GM23338 (cell line): ENCODE data around the gene HSPA1B. TPM values are rescaled to one million over a fixed set of nuclear protein-coding genes. Genes with fewer than 3 reads are reported as not detected.

Source experiments
- ATAC-seq: fragments of 200-7000 bp; cut with Tn5 transposase; 3 replicates; pipeline ENCODE4 v1.9.1; 2020
- DNase-seq: peaks from one replicate; pipeline ENCODE4 v3.0.0-alpha.2; 2015; ENCODE audit warnings: low spot score
- H2AFZ ChIP-seq: fragments of 200-600 bp; sonication (generic); 2 replicates; pipeline ENCODE4 v1.8.0; 2016; ENCODE audit warnings: antibody characterized with exemption, mild to moderate bottlenecking, moderate library complexity
- H3F3A ChIP-seq: fragments of 200-600 bp; sonication (generic); replicated peaks from 2 replicates; pipeline ENCODE4 v1.8.0; 2017; ENCODE audit warnings: antibody characterized with exemption, mixed run types, low read depth
- H3K27ac ChIP-seq: fragments of 200-600 bp; sonication (generic); 2 replicates; pipeline ENCODE4 v1.6.1; 2016; ENCODE audit warnings: low read depth
- H3K27me3 ChIP-seq: fragments of 200-600 bp; sonication (generic); 2 replicates; pipeline ENCODE4 v1.8.0; 2016; ENCODE audit warnings: mild to moderate bottlenecking, mixed run types, moderate library complexity; ENCODE audit not compliant: insufficient read depth
- H3K36me3 ChIP-seq: fragments of 200-600 bp; sonication (generic); 2 replicates; pipeline ENCODE4 v1.8.0; 2016; ENCODE audit warnings: mild to moderate bottlenecking; ENCODE audit not compliant: insufficient read depth
- H3K4me1 ChIP-seq: fragments of 200-600 bp; sonication (generic); 2 replicates; pipeline ENCODE4 v1.8.0; 2016; ENCODE audit warnings: mild to moderate bottlenecking, moderate library complexity; ENCODE audit not compliant: insufficient read depth
- H3K4me2 ChIP-seq: fragments of 200-600 bp; sonication (generic); 2 replicates; pipeline ENCODE4 v1.7.1; 2017; ENCODE audit warnings: mixed run types
- H3K4me3 ChIP-seq: fragments of 200-600 bp; sonication (generic); 2 replicates; pipeline ENCODE4 v1.6.1; 2016; ENCODE audit warnings: mixed run types
- H3K79me2 ChIP-seq: fragments of 200-600 bp; sonication (generic); replicated peaks from 2 replicates; pipeline ENCODE4 v1.8.0; 2017; ENCODE audit warnings: mild to moderate bottlenecking; ENCODE audit not compliant: insufficient read depth
- H3K9me2 ChIP-seq: fragments of 200-600 bp; sonication (generic); 2 replicates; pipeline ENCODE4 v1.8.0; 2017; ENCODE audit not compliant: insufficient read depth
- H4K20me1 ChIP-seq: fragments of 200-600 bp; sonication (generic); replicated peaks from 2 replicates; pipeline ENCODE4 v1.8.0; 2017; ENCODE audit warnings: mild to moderate bottlenecking; ENCODE audit not compliant: insufficient read depth
- H3K27ac Mint-ChIP-seq: 2 replicates; pipeline ENCODE4 v1.8.0; 2020; ENCODE audit warnings: inconsistent platforms, mild to moderate bottlenecking, moderate library complexity, mixed read lengths
- H3K27me3 Mint-ChIP-seq: 3 replicates; pipeline ENCODE4 v1.8.0; 2022; ENCODE audit warnings: low read depth, mild to moderate bottlenecking, moderate library complexity, mixed read lengths, inconsistent platforms; ENCODE audit not compliant: insufficient read depth, poor library complexity
- H3K36me3 Mint-ChIP-seq: 3 replicates; pipeline ENCODE4 v1.8.0; 2021; ENCODE audit warnings: low read depth, mild to moderate bottlenecking, inconsistent platforms, moderate library complexity, mixed read lengths
- H3K4me1 Mint-ChIP-seq: 3 replicates; pipeline ENCODE4 v1.8.0; 2020; ENCODE audit warnings: mild to moderate bottlenecking, inconsistent platforms, mixed read lengths
- H3K4me3 Mint-ChIP-seq: 3 replicates; pipeline ENCODE4 v1.8.0; 2021; ENCODE audit warnings: moderate library complexity, mild to moderate bottlenecking, inconsistent platforms, mixed read lengths
- H3K9me3 Mint-ChIP-seq: 3 replicates; pipeline ENCODE4 v1.8.0; 2020; ENCODE audit warnings: moderate library complexity, mild to moderate bottlenecking, inconsistent platforms, mixed read lengths
- CREB1 ChIP-seq: fragments of 250-450 bp; sonication (Bioruptor Pico); IDR thresholded peaks from 2 replicates; pipeline ENCODE4 v1.5.0; 2020; ENCODE audit warnings: low read depth, mild to moderate bottlenecking, moderate library complexity
- EZH2 ChIP-seq: fragments of 200-600 bp; sonication (generic); IDR thresholded peaks from one replicate; pipeline ENCODE4 v1.8.0; 2017; ENCODE audit warnings: antibody characterized with exemption, mild to moderate bottlenecking, low read depth; ENCODE audit not compliant: unreplicated experiment
- EZH2phosphoT487 ChIP-seq: fragments of 200-600 bp; sonication (generic); IDR thresholded peaks from one replicate; pipeline ENCODE4 v1.8.1; 2018; ENCODE audit warnings: antibody characterized with exemption; ENCODE audit not compliant: unreplicated experiment
- JUNB ChIP-seq: IDR thresholded peaks from one replicate; pipeline ENCODE4 v1.6.1; 2016; ENCODE audit warnings: antibody characterized with exemption; ENCODE audit not compliant: unreplicated experiment
- NANOG ChIP-seq: IDR thresholded peaks from 2 replicates; pipeline ENCODE4 v1.6.1; 2016; ENCODE audit warnings: antibody characterized with exemption, borderline replicate concordance
- POLR2AphosphoS5 ChIP-seq: IDR thresholded peaks from 2 replicates; pipeline ENCODE4 v1.6.1; 2016; ENCODE audit warnings: antibody characterized with exemption, low read depth
- STAT1 ChIP-seq: IDR thresholded peaks from one replicate; pipeline ENCODE4 v1.6.1; 2016; ENCODE audit warnings: antibody characterized with exemption; ENCODE audit not compliant: unreplicated experiment
- ZNF114 ChIP-seq: fragments of 250-450 bp; sonication (Bioruptor Pico); IDR thresholded peaks from 2 replicates; pipeline ENCODE4 v1.5.0; 2020; ENCODE audit warnings: mild to moderate bottlenecking, moderate library complexity
- ZNF331 ChIP-seq: fragments of 250-450 bp; sonication (Bioruptor Pico); IDR thresholded peaks from 2 replicates; pipeline ENCODE4 v1.5.0; 2020; ENCODE audit warnings: low read depth, mild to moderate bottlenecking, moderate library complexity
- polyA plus RNA-seq: library from polyadenylated mRNA; unstranded; fragments of >200 nt; fragmentation: Nextera tagmentation; extraction: Ambion mirVana; gene quantifications from 2 replicates; pipeline ENCODE4 v1.2.1, GENCODE V29; 2016
- total RNA-seq: library from RNA; depleted of rRNA; stranded (reverse); fragments of >200 nt; shearing (Covaris generic); gene quantifications from 2 replicates; pipeline ENCODE4 v1.2.3, GENCODE V29; 2014
- TF ChIP-seq, protein P1 (sequence below): IDR thresholded peaks from one replicate; pipeline ENCODE4 v1.6.1; 2018; ENCODE audit warnings: antibody characterized with exemption; ENCODE audit not compliant: unreplicated experiment
- TF ChIP-seq, protein P2 (sequence below): fragments of 250-450 bp; sonication (Bioruptor Pico); IDR thresholded peaks from 2 replicates; pipeline ENCODE4 v1.5.0; 2020; ENCODE audit warnings: mild to moderate bottlenecking, moderate library complexity
- TF ChIP-seq, protein P3 (sequence below), 2 experiments: fragments of 200-600 bp in 1 of 2; sonication (generic) in 1 of 2; conservative IDR thresholded peaks; 2 replicates each; pipeline versions ENCODE4 v1.5.1 to v1.6.1; 2016 to 2017; ENCODE audit warnings: antibody characterized with exemption in 2 of 2, low read depth in 2 of 2, mild to moderate bottlenecking in 2 of 2, moderate library complexity in 1 of 2
- TF ChIP-seq, protein P4 (sequence below): IDR thresholded peaks from 2 replicates; pipeline ENCODE4 v1.6.1; 2016; ENCODE audit warnings: antibody characterized with exemption

The HSPA1B gene
- total and polyA plus RNA-seq, 2 experiments from 2014 or later = 31.7 to 113 TPM

DNA sequence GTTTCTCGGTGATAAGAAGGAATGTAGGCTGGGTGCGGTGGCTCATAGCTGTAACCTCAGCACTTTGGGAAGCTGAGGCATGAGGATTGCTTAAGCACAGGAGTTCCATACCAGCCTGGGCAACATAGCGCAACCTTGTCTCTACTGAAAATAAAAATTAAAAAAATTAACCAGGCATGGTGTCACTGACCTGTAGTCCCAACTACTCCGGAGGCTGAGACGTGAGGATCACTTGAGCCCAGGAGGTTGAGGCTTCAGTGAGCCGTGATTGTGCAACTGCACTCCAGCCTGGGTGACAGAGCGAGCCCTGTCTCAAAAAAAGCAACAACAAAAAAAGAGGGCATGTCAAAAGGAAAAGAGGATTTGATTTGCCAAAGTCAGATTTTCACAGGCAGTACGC lies 31.2 kb downstream of the HSPA1B start:
- no peak overlapping the region for H3K27ac Mint-ChIP-seq
- Histone ChIP-seq H3K4me3 (no peak overlapping the region), H3K4me2 (no peak overlapping the region), H2AFZ (no peak overlapping the region), H3K79me2 (peaks cover 8% of the 10 kb centered on the region; the same call in 1 of the 2 replicates), H3F3A (0 out of 2 replicates have a peak, but pooled peaks cover 8% of the 10 kb centered on the region), H3K36me3 (no peaks in the 10 kb centered on the region), H3K27me3 (no peaks in the 10 kb centered on the region), H3K4me1 (peaks cover 7% of the 10 kb centered on the region; the same call in 1 of the 2 replicates), H4K20me1 (peaks cover 3% of the 10 kb centered on the region; the same call in 1 of the 2 replicates), H3K27ac (no peak overlapping the region), H3K9me2 (no peaks in the 10 kb centered on the region)
- H3K4me3 Mint-ChIP-seq = no peak overlapping the region
- peaks cover 12% of the 10 kb centered on the region for H3K9me3 Mint-ChIP-seq
- H3K4me1 Mint-ChIP-seq = peaks cover 2% of the 10 kb centered on the region; the same call in 1 of the 3 replicates
- H3K36me3 Mint-ChIP-seq = peaks cover 28% of the 10 kb centered on the region
- DNase-seq = no peak
- TF ChIP-seq CREB1 (CRISPR knock-in tag) (no peak), ZNF331 (no peak), POLR2AphosphoS5 (no peak), EZH2 (no peak), JUNB (no peak), EZH2phosphoT487 (no peak), STAT1 (no peak), ZNF114 (CRISPR knock-in tag) (no peak), NANOG (no peak)
- TF ChIP-seq, protein P1, sequence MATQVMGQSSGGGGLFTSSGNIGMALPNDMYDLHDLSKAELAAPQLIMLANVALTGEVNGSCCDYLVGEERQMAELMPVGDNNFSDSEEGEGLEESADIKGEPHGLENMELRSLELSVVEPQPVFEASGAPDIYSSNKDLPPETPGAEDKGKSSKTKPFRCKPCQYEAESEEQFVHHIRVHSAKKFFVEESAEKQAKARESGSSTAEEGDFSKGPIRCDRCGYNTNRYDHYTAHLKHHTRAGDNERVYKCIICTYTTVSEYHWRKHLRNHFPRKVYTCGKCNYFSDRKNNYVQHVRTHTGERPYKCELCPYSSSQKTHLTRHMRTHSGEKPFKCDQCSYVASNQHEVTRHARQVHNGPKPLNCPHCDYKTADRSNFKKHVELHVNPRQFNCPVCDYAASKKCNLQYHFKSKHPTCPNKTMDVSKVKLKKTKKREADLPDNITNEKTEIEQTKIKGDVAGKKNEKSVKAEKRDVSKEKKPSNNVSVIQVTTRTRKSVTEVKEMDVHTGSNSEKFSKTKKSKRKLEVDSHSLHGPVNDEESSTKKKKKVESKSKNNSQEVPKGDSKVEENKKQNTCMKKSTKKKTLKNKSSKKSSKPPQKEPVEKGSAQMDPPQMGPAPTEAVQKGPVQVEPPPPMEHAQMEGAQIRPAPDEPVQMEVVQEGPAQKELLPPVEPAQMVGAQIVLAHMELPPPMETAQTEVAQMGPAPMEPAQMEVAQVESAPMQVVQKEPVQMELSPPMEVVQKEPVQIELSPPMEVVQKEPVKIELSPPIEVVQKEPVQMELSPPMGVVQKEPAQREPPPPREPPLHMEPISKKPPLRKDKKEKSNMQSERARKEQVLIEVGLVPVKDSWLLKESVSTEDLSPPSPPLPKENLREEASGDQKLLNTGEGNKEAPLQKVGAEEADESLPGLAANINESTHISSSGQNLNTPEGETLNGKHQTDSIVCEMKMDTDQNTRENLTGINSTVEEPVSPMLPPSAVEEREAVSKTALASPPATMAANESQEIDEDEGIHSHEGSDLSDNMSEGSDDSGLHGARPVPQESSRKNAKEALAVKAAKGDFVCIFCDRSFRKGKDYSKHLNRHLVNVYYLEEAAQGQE = no peak
- TF ChIP-seq, protein P2, sequence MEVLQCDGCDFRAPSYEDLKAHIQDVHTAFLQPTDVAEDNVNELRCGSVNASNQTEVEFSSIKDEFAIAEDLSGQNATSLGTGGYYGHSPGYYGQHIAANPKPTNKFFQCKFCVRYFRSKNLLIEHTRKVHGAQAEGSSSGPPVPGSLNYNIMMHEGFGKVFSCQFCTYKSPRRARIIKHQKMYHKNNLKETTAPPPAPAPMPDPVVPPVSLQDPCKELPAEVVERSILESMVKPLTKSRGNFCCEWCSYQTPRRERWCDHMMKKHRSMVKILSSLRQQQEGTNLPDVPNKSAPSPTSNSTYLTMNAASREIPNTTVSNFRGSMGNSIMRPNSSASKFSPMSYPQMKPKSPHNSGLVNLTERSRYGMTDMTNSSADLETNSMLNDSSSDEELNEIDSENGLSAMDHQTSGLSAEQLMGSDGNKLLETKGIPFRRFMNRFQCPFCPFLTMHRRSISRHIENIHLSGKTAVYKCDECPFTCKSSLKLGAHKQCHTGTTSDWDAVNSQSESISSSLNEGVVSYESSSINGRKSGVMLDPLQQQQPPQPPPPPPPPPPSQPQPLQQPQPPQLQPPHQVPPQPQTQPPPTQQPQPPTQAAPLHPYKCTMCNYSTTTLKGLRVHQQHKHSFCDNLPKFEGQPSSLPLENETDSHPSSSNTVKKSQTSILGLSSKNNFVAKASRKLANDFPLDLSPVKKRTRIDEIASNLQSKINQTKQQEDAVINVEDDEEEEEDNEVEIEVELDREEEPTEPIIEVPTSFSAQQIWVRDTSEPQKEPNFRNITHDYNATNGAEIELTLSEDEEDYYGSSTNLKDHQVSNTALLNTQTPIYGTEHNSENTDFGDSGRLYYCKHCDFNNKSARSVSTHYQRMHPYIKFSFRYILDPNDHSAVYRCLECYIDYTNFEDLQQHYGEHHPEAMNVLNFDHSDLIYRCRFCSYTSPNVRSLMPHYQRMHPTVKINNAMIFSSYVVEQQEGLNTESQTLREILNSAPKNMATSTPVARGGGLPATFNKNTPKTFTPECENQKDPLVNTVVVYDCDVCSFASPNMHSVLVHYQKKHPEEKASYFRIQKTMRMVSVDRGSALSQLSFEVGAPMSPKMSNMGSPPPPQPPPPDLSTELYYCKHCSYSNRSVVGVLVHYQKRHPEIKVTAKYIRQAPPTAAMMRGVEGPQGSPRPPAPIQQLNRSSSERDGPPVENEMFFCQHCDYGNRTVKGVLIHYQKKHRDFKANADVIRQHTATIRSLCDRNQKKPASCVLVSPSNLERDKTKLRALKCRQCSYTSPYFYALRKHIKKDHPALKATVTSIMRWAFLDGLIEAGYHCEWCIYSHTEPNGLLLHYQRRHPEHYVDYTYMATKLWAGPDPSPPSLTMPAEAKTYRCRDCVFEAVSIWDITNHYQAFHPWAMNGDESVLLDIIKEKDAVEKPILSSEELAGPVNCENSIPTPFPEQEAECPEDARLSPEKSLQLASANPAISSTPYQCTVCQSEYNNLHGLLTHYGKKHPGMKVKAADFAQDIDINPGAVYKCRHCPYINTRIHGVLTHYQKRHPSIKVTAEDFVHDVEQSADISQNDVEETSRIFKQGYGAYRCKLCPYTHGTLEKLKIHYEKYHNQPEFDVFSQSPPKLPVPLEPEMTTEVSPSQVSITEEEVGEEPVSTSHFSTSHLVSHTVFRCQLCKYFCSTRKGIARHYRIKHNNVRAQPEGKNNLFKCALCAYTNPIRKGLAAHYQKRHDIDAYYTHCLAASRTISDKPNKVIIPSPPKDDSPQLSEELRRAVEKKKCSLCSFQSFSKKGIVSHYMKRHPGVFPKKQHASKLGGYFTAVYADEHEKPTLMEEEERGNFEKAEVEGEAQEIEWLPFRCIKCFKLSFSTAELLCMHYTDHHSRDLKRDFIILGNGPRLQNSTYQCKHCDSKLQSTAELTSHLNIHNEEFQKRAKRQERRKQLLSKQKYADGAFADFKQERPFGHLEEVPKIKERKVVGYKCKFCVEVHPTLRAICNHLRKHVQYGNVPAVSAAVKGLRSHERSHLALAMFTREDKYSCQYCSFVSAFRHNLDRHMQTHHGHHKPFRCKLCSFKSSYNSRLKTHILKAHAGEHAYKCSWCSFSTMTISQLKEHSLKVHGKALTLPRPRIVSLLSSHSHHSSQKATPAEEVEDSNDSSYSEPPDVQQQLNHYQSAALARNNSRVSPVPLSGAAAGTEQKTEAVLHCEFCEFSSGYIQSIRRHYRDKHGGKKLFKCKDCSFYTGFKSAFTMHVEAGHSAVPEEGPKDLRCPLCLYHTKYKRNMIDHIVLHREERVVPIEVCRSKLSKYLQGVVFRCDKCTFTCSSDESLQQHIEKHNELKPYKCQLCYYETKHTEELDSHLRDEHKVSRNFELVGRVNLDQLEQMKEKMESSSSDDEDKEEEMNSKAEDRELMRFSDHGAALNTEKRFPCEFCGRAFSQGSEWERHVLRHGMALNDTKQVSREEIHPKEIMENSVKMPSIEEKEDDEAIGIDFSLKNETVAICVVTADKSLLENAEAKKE (CRISPR knock-in tag) = no peak
- TF ChIP-seq, protein P3, sequence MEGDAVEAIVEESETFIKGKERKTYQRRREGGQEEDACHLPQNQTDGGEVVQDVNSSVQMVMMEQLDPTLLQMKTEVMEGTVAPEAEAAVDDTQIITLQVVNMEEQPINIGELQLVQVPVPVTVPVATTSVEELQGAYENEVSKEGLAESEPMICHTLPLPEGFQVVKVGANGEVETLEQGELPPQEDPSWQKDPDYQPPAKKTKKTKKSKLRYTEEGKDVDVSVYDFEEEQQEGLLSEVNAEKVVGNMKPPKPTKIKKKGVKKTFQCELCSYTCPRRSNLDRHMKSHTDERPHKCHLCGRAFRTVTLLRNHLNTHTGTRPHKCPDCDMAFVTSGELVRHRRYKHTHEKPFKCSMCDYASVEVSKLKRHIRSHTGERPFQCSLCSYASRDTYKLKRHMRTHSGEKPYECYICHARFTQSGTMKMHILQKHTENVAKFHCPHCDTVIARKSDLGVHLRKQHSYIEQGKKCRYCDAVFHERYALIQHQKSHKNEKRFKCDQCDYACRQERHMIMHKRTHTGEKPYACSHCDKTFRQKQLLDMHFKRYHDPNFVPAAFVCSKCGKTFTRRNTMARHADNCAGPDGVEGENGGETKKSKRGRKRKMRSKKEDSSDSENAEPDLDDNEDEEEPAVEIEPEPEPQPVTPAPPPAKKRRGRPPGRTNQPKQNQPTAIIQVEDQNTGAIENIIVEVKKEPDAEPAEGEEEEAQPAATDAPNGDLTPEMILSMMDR (conservative IDR thresholded peaks at IDR 0.05; ENCODE audit: low read depth in 2 of 2) = no peak
- TF ChIP-seq, protein P4, sequence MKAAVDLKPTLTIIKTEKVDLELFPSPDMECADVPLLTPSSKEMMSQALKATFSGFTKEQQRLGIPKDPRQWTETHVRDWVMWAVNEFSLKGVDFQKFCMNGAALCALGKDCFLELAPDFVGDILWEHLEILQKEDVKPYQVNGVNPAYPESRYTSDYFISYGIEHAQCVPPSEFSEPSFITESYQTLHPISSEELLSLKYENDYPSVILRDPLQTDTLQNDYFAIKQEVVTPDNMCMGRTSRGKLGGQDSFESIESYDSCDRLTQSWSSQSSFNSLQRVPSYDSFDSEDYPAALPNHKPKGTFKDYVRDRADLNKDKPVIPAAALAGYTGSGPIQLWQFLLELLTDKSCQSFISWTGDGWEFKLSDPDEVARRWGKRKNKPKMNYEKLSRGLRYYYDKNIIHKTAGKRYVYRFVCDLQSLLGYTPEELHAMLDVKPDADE = no peak
- no peak for ATAC-seq
- peaks cover 12% of the 10 kb centered on the region for H3K27me3 Mint-ChIP-seq
